GM23248 (cell line): Measurements from ENCODE around the gene UHRF2.

ENCODE experiments used
- EZH2 ChIP-seq: fragments of 200-600 bp; sonication (generic); IDR thresholded peaks from 2 replicates; pipeline ENCODE4 v1.6.1; 2018; ENCODE audit warnings: antibody characterized with exemption, mild to moderate bottlenecking; ENCODE audit not compliant: insufficient read depth, poor library complexity, severe bottlenecking
- EZH2phosphoT487 ChIP-seq: fragments of 200-600 bp; sonication (generic); IDR thresholded peaks from 2 replicates; pipeline ENCODE4 v1.6.1; 2018; ENCODE audit warnings: antibody characterized with exemption, moderate library complexity, mild to moderate bottlenecking, low read depth; ENCODE audit not compliant: insufficient read depth

- TF ChIP-seq EZH2 (no peak), EZH2phosphoT487 (no peak)
Measured at GRCh38 chr9:6399071-6399470, 13.9 kb upstream of the UHRF2 start.
